ENCODE data around the gene KDM2A.
A peak's percentile ranks its signal among the peaks of the same experiment; 100 is the strongest.

Gene KDM2A

GRCh38 chr11:67266449-67267187 is 147.6 kb downstream of the KDM2A start, which contains the start of gene GRK2:
Gene GRK2, plus strand, starts transcription at chr11:67266473. Its CDS starts 227 bp downstream, at chr11:67266700.
- POLR2A ChIA-PET, result interaction anchor here (1.0 to 1.3 kb wide), 4 partner anchors 10 to 51 kb away, joined by 3 to 7 read pairs (median 4); no protein-coding TSS in a partner anchor
- H3K36me3 ChIP-seq (ENCODE audit: control insufficient read depth in 2 of 2, insufficient read depth in 1 of 2, low read length in 2 of 2), result peaks cover 0 to 35% of the 10 kb centered on the region in 2 experiments; a peak in 1 of 3 replicates
- no peaks in the 10 kb centered on the region for H3K9me3 ChIP-seq (ENCODE audit: control insufficient read depth, insufficient read depth, low read depth, low read length)
- TF ChIP-seq ZBTB8A (tag by site-specific recombination; IDR thresholded peaks at IDR 0.05), result peak; percentile 58
- no peak for TF ChIP-seq ZNF157 (tag by site-specific recombination; IDR thresholded peaks at IDR 0.05)
- no peak for TF ChIP-seq ZNF529 (tag by site-specific recombination; IDR thresholded peaks at IDR 0.05; ENCODE audit: insufficient replicate concordance)
- no peak for TF ChIP-seq ZBTB7A (tag by site-specific recombination; IDR thresholded peaks at IDR 0.05; ENCODE audit: low read depth)
- TF ChIP-seq HOXA7 (CRISPR knock-in tag; IDR thresholded peaks at IDR 0.05; ENCODE audit: borderline replicate concordance), result no peak
- TF ChIP-seq ZBTB26 (tag by site-specific recombination; optimal IDR thresholded peaks at IDR 0.05), result peak; percentile 42
- 0 out of 2 replicates have a peak, but pooled peaks have one; percentile 44 for TF ChIP-seq PATZ1 (tag by site-specific recombination; IDR thresholded peaks at IDR 0.05)
- TF ChIP-seq ZNF114 (tag by site-specific recombination; IDR thresholded peaks at IDR 0.05), result no peak
- no peak for TF ChIP-seq ZBTB6 (tag by site-specific recombination; IDR thresholded peaks at IDR 0.05)
- H3K27ac ChIP-seq (ENCODE audit: extremely low read depth, low read depth, low read length), result peak within 1 kb of the TSS; percentile 76; the same call in 1 of the 2 replicates
- peak within 1 kb of the TSS; percentile 73 for H3K4me3 ChIP-seq (ENCODE audit: low read depth, low read length)
- no peaks in the 10 kb centered on the region for H3K4me1 ChIP-seq (ENCODE audit: control insufficient read depth, insufficient read depth, low read length)
- CTCF ChIA-PET, result interaction anchor here (0.6 to 3.1 kb wide), 6 partner anchors 27 to 553 kb away, joined by 3 to 13 read pairs (median 4); no protein-coding TSS in a partner anchor

GRCh38 chr11:67267188-67268080 is 148.4 kb downstream of the KDM2A start:
- H3K9me3 ChIP-seq (ENCODE audit: control insufficient read depth, insufficient read depth, low read depth, low read length), result no peaks in the 10 kb centered on the region
- peaks cover 0 to 42% of the 10 kb centered on the region in 2 experiments; a peak in 1 of 3 replicates for H3K36me3 ChIP-seq (ENCODE audit: control insufficient read depth in 2 of 2, insufficient read depth in 1 of 2, low read length in 2 of 2)
- ChIA-PET POLR2A (interaction anchor here (0.9 to 1.3 kb wide), 7 partner anchors 9 to 50 kb away, joined by 3 to 7 read pairs (median 3); partner anchors contain the start of gene ANKRD13D), CTCF (interaction anchor here (0.6 to 3.1 kb wide), 8 partner anchors 10 to 554 kb away, joined by 3 to 13 read pairs (median 4); no protein-coding TSS in a partner anchor)
- TF ChIP-seq KLF17 (tag by site-specific recombination; IDR thresholded peaks at IDR 0.05) (no peak), ZBTB7A (tag by site-specific recombination; IDR thresholded peaks at IDR 0.05; ENCODE audit: low read depth) (0 out of 2 replicates have a peak, but pooled peaks have one; percentile 47), ZBTB8A (tag by site-specific recombination; IDR thresholded peaks at IDR 0.05) (0 out of 2 replicates have a peak, but pooled peaks have one; percentile 0), ZBTB26 (tag by site-specific recombination; optimal IDR thresholded peaks at IDR 0.05) (peak; percentile 18), ZBTB10 (tag by site-specific recombination; IDR thresholded peaks at IDR 0.05) (0 out of 2 replicates have a peak, but pooled peaks have one; percentile 40), GLIS2 (tag by site-specific recombination; IDR thresholded peaks at IDR 0.05) (peak; percentile 84), HOXC10 (CRISPR knock-in tag; IDR thresholded peaks at IDR 0.05) (no peak), ZNF335 (tag by site-specific recombination; conservative IDR thresholded peaks at IDR 0.05) (0 out of 2 replicates have a peak, but pooled peaks have one; percentile 37), WT1 (tag by site-specific recombination; IDR thresholded peaks at IDR 0.05) (no peak)
- H3K4me1 ChIP-seq (ENCODE audit: control insufficient read depth, insufficient read depth, low read length), result no peaks in the 10 kb centered on the region
- H3K27ac ChIP-seq (ENCODE audit: extremely low read depth, low read depth, low read length), result peak overlapping the region; percentile 76; the same call in 1 of the 2 replicates
- H3K4me3 ChIP-seq (ENCODE audit: low read depth, low read length), result peak overlapping the region; percentile 73
